GM23338 (cell line): Measurements from ENCODE around the gene DCLK2.

ENCODE experiments used
- CREB1 ChIP-seq: fragments of 250-450 bp; sonication (Bioruptor Pico); IDR thresholded peaks from 2 replicates; pipeline ENCODE4 v1.5.0; 2020; ENCODE audit warnings: low read depth, mild to moderate bottlenecking, moderate library complexity
- EZH2 ChIP-seq: fragments of 200-600 bp; sonication (generic); IDR thresholded peaks from one replicate; pipeline ENCODE4 v1.8.0; 2017; ENCODE audit warnings: antibody characterized with exemption, mild to moderate bottlenecking, low read depth; ENCODE audit not compliant: unreplicated experiment
- EZH2phosphoT487 ChIP-seq: fragments of 200-600 bp; sonication (generic); IDR thresholded peaks from one replicate; pipeline ENCODE4 v1.8.1; 2018; ENCODE audit warnings: antibody characterized with exemption; ENCODE audit not compliant: unreplicated experiment
- JUNB ChIP-seq: IDR thresholded peaks from one replicate; pipeline ENCODE4 v1.6.1; 2016; ENCODE audit warnings: antibody characterized with exemption; ENCODE audit not compliant: unreplicated experiment
- NANOG ChIP-seq: IDR thresholded peaks from 2 replicates; pipeline ENCODE4 v1.6.1; 2016; ENCODE audit warnings: antibody characterized with exemption, borderline replicate concordance
- POLR2AphosphoS5 ChIP-seq: IDR thresholded peaks from 2 replicates; pipeline ENCODE4 v1.6.1; 2016; ENCODE audit warnings: antibody characterized with exemption, low read depth
- STAT1 ChIP-seq: IDR thresholded peaks from one replicate; pipeline ENCODE4 v1.6.1; 2016; ENCODE audit warnings: antibody characterized with exemption; ENCODE audit not compliant: unreplicated experiment
- ZNF114 ChIP-seq: fragments of 250-450 bp; sonication (Bioruptor Pico); IDR thresholded peaks from 2 replicates; pipeline ENCODE4 v1.5.0; 2020; ENCODE audit warnings: mild to moderate bottlenecking, moderate library complexity
- ZNF331 ChIP-seq: fragments of 250-450 bp; sonication (Bioruptor Pico); IDR thresholded peaks from 2 replicates; pipeline ENCODE4 v1.5.0; 2020; ENCODE audit warnings: low read depth, mild to moderate bottlenecking, moderate library complexity
- TF ChIP-seq, protein P1 (sequence below), 2 experiments: fragments of 200-600 bp in 1 of 2; sonication (generic) in 1 of 2; conservative IDR thresholded peaks; 2 replicates each; pipeline versions ENCODE4 v1.5.1 to v1.6.1; 2016 to 2017; ENCODE audit warnings: antibody characterized with exemption in 2 of 2, low read depth in 2 of 2, mild to moderate bottlenecking in 2 of 2, moderate library complexity in 1 of 2
- TF ChIP-seq, protein P2 (sequence below): IDR thresholded peaks from one replicate; pipeline ENCODE4 v1.6.1; 2018; ENCODE audit warnings: antibody characterized with exemption; ENCODE audit not compliant: unreplicated experiment
- TF ChIP-seq, protein P3 (sequence below): IDR thresholded peaks from 2 replicates; pipeline ENCODE4 v1.6.1; 2016; ENCODE audit warnings: antibody characterized with exemption
- TF ChIP-seq, protein P4 (sequence below): fragments of 250-450 bp; sonication (Bioruptor Pico); IDR thresholded peaks from 2 replicates; pipeline ENCODE4 v1.5.0; 2020; ENCODE audit warnings: mild to moderate bottlenecking, moderate library complexity

DNA sequence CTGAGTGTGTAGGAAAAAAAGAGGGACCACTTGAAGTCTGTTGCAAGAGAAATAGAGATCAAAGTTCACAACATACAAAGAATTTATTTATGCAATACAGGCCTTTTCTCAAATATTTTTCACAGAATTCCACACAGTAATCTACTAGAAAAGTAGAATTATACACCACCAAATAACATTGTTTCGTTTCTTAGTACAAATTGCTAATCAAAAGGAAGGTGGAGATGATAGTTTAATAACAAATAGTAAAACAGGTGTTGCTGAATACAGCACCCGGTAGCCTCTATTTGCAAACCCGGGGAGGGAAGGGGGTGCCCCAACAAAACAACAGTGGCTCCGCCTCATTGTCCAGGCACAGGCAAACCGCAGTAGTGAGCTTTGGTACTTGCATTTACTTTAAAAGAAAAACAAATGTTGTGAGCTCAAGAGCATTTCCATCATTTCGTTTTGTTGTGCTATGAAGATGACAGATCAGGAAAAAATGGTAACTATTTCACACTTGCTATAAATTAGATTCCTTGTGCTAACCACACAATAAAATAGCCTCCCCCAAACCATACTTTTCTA is 186.4 kb downstream of the DCLK2 start:
- TF ChIP-seq, protein P1, sequence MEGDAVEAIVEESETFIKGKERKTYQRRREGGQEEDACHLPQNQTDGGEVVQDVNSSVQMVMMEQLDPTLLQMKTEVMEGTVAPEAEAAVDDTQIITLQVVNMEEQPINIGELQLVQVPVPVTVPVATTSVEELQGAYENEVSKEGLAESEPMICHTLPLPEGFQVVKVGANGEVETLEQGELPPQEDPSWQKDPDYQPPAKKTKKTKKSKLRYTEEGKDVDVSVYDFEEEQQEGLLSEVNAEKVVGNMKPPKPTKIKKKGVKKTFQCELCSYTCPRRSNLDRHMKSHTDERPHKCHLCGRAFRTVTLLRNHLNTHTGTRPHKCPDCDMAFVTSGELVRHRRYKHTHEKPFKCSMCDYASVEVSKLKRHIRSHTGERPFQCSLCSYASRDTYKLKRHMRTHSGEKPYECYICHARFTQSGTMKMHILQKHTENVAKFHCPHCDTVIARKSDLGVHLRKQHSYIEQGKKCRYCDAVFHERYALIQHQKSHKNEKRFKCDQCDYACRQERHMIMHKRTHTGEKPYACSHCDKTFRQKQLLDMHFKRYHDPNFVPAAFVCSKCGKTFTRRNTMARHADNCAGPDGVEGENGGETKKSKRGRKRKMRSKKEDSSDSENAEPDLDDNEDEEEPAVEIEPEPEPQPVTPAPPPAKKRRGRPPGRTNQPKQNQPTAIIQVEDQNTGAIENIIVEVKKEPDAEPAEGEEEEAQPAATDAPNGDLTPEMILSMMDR (conservative IDR thresholded peaks at IDR 0.05; ENCODE audit: low read depth in 2 of 2) = no peak
- TF ChIP-seq EZH2 = no peak
- TF ChIP-seq POLR2AphosphoS5 = no peak
- no peak for TF ChIP-seq CREB1 (CRISPR knock-in tag)
- TF ChIP-seq NANOG = no peak
- no peak for TF ChIP-seq EZH2phosphoT487
- TF ChIP-seq ZNF331 = no peak
- TF ChIP-seq ZNF114 = no peak
- TF ChIP-seq, protein P2, sequence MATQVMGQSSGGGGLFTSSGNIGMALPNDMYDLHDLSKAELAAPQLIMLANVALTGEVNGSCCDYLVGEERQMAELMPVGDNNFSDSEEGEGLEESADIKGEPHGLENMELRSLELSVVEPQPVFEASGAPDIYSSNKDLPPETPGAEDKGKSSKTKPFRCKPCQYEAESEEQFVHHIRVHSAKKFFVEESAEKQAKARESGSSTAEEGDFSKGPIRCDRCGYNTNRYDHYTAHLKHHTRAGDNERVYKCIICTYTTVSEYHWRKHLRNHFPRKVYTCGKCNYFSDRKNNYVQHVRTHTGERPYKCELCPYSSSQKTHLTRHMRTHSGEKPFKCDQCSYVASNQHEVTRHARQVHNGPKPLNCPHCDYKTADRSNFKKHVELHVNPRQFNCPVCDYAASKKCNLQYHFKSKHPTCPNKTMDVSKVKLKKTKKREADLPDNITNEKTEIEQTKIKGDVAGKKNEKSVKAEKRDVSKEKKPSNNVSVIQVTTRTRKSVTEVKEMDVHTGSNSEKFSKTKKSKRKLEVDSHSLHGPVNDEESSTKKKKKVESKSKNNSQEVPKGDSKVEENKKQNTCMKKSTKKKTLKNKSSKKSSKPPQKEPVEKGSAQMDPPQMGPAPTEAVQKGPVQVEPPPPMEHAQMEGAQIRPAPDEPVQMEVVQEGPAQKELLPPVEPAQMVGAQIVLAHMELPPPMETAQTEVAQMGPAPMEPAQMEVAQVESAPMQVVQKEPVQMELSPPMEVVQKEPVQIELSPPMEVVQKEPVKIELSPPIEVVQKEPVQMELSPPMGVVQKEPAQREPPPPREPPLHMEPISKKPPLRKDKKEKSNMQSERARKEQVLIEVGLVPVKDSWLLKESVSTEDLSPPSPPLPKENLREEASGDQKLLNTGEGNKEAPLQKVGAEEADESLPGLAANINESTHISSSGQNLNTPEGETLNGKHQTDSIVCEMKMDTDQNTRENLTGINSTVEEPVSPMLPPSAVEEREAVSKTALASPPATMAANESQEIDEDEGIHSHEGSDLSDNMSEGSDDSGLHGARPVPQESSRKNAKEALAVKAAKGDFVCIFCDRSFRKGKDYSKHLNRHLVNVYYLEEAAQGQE = no peak
- no peak for TF ChIP-seq JUNB
- TF ChIP-seq, protein P3, sequence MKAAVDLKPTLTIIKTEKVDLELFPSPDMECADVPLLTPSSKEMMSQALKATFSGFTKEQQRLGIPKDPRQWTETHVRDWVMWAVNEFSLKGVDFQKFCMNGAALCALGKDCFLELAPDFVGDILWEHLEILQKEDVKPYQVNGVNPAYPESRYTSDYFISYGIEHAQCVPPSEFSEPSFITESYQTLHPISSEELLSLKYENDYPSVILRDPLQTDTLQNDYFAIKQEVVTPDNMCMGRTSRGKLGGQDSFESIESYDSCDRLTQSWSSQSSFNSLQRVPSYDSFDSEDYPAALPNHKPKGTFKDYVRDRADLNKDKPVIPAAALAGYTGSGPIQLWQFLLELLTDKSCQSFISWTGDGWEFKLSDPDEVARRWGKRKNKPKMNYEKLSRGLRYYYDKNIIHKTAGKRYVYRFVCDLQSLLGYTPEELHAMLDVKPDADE = no peak
- no peak for TF ChIP-seq STAT1
- TF ChIP-seq, protein P4, sequence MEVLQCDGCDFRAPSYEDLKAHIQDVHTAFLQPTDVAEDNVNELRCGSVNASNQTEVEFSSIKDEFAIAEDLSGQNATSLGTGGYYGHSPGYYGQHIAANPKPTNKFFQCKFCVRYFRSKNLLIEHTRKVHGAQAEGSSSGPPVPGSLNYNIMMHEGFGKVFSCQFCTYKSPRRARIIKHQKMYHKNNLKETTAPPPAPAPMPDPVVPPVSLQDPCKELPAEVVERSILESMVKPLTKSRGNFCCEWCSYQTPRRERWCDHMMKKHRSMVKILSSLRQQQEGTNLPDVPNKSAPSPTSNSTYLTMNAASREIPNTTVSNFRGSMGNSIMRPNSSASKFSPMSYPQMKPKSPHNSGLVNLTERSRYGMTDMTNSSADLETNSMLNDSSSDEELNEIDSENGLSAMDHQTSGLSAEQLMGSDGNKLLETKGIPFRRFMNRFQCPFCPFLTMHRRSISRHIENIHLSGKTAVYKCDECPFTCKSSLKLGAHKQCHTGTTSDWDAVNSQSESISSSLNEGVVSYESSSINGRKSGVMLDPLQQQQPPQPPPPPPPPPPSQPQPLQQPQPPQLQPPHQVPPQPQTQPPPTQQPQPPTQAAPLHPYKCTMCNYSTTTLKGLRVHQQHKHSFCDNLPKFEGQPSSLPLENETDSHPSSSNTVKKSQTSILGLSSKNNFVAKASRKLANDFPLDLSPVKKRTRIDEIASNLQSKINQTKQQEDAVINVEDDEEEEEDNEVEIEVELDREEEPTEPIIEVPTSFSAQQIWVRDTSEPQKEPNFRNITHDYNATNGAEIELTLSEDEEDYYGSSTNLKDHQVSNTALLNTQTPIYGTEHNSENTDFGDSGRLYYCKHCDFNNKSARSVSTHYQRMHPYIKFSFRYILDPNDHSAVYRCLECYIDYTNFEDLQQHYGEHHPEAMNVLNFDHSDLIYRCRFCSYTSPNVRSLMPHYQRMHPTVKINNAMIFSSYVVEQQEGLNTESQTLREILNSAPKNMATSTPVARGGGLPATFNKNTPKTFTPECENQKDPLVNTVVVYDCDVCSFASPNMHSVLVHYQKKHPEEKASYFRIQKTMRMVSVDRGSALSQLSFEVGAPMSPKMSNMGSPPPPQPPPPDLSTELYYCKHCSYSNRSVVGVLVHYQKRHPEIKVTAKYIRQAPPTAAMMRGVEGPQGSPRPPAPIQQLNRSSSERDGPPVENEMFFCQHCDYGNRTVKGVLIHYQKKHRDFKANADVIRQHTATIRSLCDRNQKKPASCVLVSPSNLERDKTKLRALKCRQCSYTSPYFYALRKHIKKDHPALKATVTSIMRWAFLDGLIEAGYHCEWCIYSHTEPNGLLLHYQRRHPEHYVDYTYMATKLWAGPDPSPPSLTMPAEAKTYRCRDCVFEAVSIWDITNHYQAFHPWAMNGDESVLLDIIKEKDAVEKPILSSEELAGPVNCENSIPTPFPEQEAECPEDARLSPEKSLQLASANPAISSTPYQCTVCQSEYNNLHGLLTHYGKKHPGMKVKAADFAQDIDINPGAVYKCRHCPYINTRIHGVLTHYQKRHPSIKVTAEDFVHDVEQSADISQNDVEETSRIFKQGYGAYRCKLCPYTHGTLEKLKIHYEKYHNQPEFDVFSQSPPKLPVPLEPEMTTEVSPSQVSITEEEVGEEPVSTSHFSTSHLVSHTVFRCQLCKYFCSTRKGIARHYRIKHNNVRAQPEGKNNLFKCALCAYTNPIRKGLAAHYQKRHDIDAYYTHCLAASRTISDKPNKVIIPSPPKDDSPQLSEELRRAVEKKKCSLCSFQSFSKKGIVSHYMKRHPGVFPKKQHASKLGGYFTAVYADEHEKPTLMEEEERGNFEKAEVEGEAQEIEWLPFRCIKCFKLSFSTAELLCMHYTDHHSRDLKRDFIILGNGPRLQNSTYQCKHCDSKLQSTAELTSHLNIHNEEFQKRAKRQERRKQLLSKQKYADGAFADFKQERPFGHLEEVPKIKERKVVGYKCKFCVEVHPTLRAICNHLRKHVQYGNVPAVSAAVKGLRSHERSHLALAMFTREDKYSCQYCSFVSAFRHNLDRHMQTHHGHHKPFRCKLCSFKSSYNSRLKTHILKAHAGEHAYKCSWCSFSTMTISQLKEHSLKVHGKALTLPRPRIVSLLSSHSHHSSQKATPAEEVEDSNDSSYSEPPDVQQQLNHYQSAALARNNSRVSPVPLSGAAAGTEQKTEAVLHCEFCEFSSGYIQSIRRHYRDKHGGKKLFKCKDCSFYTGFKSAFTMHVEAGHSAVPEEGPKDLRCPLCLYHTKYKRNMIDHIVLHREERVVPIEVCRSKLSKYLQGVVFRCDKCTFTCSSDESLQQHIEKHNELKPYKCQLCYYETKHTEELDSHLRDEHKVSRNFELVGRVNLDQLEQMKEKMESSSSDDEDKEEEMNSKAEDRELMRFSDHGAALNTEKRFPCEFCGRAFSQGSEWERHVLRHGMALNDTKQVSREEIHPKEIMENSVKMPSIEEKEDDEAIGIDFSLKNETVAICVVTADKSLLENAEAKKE (CRISPR knock-in tag) = no peak
